HEK293T (cell line): ENCODE measurements around the gene LINC00305.

Source experiments
- CTCF ChIA-PET: fragments of 350-600 bp; formaldehyde crosslinking; extraction: SDS; loops from one replicate; lab custom pipeline; 2021; ENCODE audit warnings: antibody characterized with exemption, inconsistent platforms; lab: Yijun Ruan, JAX
- POLR2A ChIA-PET: fragments of 350-600 bp; formaldehyde crosslinking; extraction: SDS; loops from one replicate; lab custom pipeline; 2020; ENCODE audit warnings: antibody characterized with exemption, inconsistent platforms; lab: Yijun Ruan, JAX
- DNase-seq: peaks from one replicate; pipeline ENCODE4 v3.0.0; 2012; ENCODE audit warnings: mixed read lengths; ENCODE audit errors: extremely low spot score
- ARNT ChIP-seq: fragments of 450-650 bp; IDR thresholded peaks from 2 replicates; pipeline ENCODE4 v1.6.1; 2017; ENCODE audit warnings: mild to moderate bottlenecking
- BHLHE40 ChIP-seq: fragments of 450-650 bp; IDR thresholded peaks from 2 replicates; pipeline ENCODE4 v1.6.1; 2016; ENCODE audit warnings: mild to moderate bottlenecking, moderate library complexity, borderline replicate concordance
- CTBP1 ChIP-seq: fragments of 450-650 bp; IDR thresholded peaks from 2 replicates; pipeline ENCODE4 v1.6.1; 2016; ENCODE audit warnings: borderline replicate concordance
- ELF4 ChIP-seq: fragments of 450-650 bp; IDR thresholded peaks from 2 replicates; pipeline ENCODE4 v1.6.1; 2017; ENCODE audit warnings: antibody characterized with exemption
- FOXA1 ChIP-seq: fragments of 450-650 bp; IDR thresholded peaks from 2 replicates; pipeline ENCODE4 v1.6.1; 2016; ENCODE audit warnings: mild to moderate bottlenecking
- FOXK2 ChIP-seq: fragments of 450-650 bp; IDR thresholded peaks from 2 replicates; pipeline ENCODE4 v1.6.1; 2016; ENCODE audit warnings: mild to moderate bottlenecking
- FOXM1 ChIP-seq: fragments of 450-650 bp; IDR thresholded peaks from 2 replicates; pipeline ENCODE4 v1.6.1; 2017; ENCODE audit warnings: mild to moderate bottlenecking, borderline replicate concordance
- HDGF ChIP-seq: fragments of 450-650 bp; IDR thresholded peaks from 2 replicates; pipeline ENCODE4 v1.6.1; 2017; ENCODE audit warnings: antibody characterized with exemption, borderline replicate concordance
- L3MBTL2 ChIP-seq: fragments of 450-650 bp; conservative IDR thresholded peaks from 2 replicates; pipeline ENCODE4 v1.6.1; 2016; ENCODE audit warnings: mild to moderate bottlenecking
- LEF1 ChIP-seq: fragments of 450-650 bp; IDR thresholded peaks from 2 replicates; pipeline ENCODE4 v1.6.1; 2017; ENCODE audit warnings: mild to moderate bottlenecking, borderline replicate concordance
- NFRKB ChIP-seq: fragments of 450-650 bp; IDR thresholded peaks from 2 replicates; pipeline ENCODE4 v1.6.1; 2016; ENCODE audit warnings: mild to moderate bottlenecking, moderate library complexity
- SP1 ChIP-seq: fragments of 450-650 bp; IDR thresholded peaks from 2 replicates; pipeline ENCODE4 v1.6.1; 2017
- SUZ12 ChIP-seq: fragments of 450-650 bp; IDR thresholded peaks from 2 replicates; pipeline ENCODE4 v1.6.1; 2016; ENCODE audit warnings: mild to moderate bottlenecking
- TARDBP ChIP-seq: fragments of 450-650 bp; IDR thresholded peaks from 2 replicates; pipeline ENCODE4 v1.6.1; 2016
- ZNF384 ChIP-seq: fragments of 450-650 bp; IDR thresholded peaks from 2 replicates; pipeline ENCODE4 v1.6.1; 2016
- TF ChIP-seq, protein P1 (sequence below): fragments of 450-650 bp; IDR thresholded peaks from 2 replicates; pipeline ENCODE4 v1.6.1; 2016

Gene LINC00305

DNA sequence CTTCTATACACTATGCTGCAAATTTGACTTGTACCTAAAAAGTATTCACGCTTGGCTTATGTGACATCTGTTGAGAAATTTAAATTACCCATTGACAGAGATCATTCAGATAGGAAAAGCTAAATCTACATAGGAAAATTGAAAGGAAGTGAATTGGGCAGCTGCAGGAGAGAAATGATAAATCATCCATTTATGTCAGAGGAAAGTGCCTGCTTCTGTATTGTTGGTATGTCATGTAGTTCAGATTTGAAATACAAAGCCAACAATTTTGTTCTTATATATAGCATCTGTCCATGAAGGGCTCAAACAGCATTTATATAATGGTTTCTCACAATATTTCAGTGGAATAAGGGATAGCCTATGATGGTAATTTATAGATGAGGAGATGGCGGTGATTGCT, 17.6 kb downstream of the LINC00305 start:
- DNase-seq: no peak
- ChIA-PET POLR2A (no interaction called here), CTCF (no interaction called here)
- no peak for TF ChIP-seq ELF4
- TF ChIP-seq FOXA1: no peak
- TF ChIP-seq HDGF: no peak
- no peak for TF ChIP-seq FOXK2
- no peak for TF ChIP-seq TARDBP
- TF ChIP-seq LEF1: no peak
- no peak for TF ChIP-seq NFRKB
- no peak for TF ChIP-seq ZNF384

DNA sequence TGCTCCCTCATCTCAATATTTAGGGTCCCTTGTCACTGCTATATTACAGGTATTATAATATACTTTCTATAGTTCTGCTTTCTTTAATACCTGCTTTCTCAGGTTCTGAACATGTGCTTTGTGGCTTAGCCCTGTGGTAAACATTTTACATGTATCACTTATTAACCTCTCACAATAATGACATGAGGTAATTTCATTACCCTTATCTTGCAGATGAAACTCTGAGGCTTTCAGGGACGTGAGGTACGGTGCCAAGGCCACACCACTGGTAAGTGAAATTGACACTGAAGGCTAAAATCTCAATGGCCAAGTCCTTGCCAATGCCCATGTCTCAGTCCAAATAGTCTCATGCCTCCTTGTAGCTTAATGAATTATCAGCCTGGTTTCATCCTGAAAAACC, 21.7 kb downstream of the LINC00305 start:
- CTCF ChIA-PET: no interaction called here
- no peak for TF ChIP-seq TARDBP
- TF ChIP-seq FOXA1: no peak
- POLR2A ChIA-PET: no interaction called here
- no peak for DNase-seq

DNA sequence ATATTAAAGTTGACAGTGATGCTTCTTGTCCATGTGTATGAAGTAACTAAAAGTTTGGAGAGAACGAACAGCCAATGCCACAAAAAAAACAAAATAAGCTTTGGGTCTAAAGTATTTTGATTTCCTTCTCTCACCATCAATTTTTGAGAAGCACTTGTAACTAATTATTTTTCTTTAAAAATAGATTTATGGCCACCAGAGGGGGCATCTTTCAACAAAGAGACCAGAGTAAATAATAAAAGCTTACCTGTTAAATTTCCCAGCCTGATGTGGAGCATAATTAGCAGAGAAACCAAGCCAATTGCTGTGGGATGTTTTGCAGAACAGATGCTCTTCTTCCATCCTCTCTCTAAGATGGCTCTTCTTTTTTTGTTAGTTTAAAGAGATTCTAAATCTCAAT, 29.0 kb downstream of the LINC00305 start:
- CTCF ChIA-PET: no interaction called here
- DNase-seq: no peak
- POLR2A ChIA-PET: no interaction called here
- no peak for TF ChIP-seq ARNT
- no peak for TF ChIP-seq LEF1
- no peak for TF ChIP-seq ELF4
- no peak for TF ChIP-seq SP1
- no peak for TF ChIP-seq NFRKB
- TF ChIP-seq CTBP1: no peak
- TF ChIP-seq SUZ12: no peak
- no peak for TF ChIP-seq TARDBP
- TF ChIP-seq L3MBTL2: no peak

DNA sequence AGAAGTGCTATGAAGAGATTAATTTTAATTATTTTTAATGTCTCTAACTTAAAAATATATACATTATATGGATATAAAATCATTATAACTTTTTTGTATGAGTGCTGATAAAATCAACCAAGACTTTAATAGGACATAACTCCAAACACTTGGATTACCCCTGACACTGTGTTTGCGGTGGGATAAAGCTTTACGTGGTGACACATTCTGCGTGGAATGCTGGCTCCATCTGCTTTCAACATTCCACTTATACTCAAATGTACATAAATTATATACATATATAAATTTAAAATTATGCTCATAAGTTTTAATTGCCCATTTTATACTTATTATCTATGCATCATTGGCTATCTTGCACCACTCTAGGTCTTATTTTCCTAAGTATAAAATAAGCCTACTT, 30.5 kb downstream of the LINC00305 start:
- POLR2A ChIA-PET: no interaction called here
- CTCF ChIA-PET: no interaction called here
- no peak for TF ChIP-seq ARNT
- TF ChIP-seq ZNF384: no peak
- TF ChIP-seq CTBP1: no peak
- TF ChIP-seq HDGF: no peak
- no peak for TF ChIP-seq FOXK2
- no peak for TF ChIP-seq TARDBP
- TF ChIP-seq BHLHE40: no peak
- TF ChIP-seq FOXA1: no peak
- TF ChIP-seq NFRKB: no peak
- TF ChIP-seq SUZ12: no peak
- no peak for TF ChIP-seq ELF4
- no peak for TF ChIP-seq FOXM1
- TF ChIP-seq LEF1: no peak
- TF ChIP-seq, protein P1, sequence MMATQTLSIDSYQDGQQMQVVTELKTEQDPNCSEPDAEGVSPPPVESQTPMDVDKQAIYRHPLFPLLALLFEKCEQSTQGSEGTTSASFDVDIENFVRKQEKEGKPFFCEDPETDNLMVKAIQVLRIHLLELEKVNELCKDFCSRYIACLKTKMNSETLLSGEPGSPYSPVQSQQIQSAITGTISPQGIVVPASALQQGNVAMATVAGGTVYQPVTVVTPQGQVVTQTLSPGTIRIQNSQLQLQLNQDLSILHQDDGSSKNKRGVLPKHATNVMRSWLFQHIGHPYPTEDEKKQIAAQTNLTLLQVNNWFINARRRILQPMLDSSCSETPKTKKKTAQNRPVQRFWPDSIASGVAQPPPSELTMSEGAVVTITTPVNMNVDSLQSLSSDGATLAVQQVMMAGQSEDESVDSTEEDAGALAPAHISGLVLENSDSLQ: no peak
- TF ChIP-seq L3MBTL2: no peak
- no peak for TF ChIP-seq SP1
- DNase-seq: no peak

DNA sequence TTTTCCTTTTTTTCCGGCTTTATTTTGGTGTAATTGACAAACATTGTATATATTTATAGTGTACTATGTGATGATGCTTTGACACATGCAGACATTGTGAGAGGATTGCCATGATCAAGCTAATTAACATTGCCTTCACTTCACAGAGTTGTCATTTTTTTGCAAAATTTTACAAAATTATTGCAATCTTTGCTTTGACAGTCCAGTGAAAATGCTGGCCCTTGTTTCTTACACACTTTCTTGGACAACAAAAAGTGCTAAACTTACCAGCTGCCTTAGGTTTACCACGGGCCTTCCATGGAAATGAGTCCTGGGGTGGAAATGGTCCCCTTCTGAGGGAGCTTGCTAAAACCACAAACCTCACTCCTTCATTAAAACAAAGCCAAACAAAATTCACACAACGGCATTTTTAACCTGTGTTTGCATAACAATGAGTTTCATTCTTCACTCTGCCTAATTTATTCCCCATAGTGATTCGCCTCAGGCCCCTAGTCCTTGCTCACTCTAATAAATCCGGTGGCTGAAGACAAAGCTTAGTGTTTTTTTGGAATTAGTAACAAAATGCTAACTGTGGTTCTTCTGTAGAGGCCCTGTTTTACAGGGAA, 32.2 kb downstream of the LINC00305 start:
- DNase-seq: no peak
- ChIA-PET CTCF (no interaction called here), POLR2A (no interaction called here)
- TF ChIP-seq, protein P1: no peak
- TF ChIP-seq BHLHE40 (no peak), SP1 (no peak), L3MBTL2 (no peak)

DNA sequence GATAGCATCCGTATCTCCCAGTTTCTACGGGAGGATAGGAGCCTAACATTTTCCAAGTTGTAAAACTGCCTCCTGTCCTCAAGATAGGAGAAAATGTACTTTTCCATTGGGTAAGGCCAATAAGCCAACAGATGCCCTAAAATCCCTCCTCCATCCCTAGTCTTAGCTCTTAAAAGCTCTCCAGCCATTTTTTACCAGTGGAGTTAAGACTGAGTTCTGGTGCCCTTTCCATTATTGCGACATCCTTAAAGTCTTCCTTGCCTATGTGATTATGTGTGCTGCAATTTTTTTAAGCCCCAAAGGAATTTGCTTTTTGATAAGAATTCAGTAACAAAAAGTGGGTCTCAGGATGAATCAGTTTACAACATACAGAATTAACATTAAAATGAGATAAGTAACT, 33.0 kb downstream of the LINC00305 start:
- ChIA-PET POLR2A (no interaction called here), CTCF (no interaction called here)
- TF ChIP-seq TARDBP (no peak), ELF4 (no peak), HDGF (no peak), CTBP1 (no peak), SUZ12 (no peak), FOXM1 (no peak), SP1 (no peak)
- TF ChIP-seq, protein P1: no peak
- DNase-seq: no peak

DNA sequence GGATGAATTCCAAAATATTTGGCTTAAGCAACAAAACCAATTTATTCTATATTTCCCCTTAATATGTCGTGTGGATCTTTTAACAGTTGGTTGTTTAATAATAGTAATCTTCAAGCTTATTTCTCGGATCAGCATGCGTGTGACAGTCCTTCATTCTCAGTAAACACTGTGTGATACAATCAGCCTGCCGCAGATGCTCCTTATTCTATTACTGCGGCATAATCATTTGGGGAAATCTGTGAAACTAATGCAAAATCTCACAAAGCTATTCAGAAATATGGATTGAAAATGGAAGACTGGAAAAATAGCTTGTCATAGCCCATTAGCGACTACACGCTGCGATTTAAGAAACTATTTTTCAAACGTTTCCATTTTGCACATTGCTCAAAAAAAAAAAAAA, 36.9 kb downstream of the LINC00305 start:
- POLR2A ChIA-PET: no interaction called here
- no peak for DNase-seq
- TF ChIP-seq SP1 (no peak), SUZ12 (no peak), ELF4 (no peak), CTBP1 (no peak), ZNF384 (no peak), ARNT (no peak), LEF1 (no peak), HDGF (no peak), BHLHE40 (no peak), TARDBP (no peak), NFRKB (no peak), FOXA1 (no peak), FOXK2 (no peak), L3MBTL2 (no peak)
- CTCF ChIA-PET: no interaction called here
